Keratinocyte (primary cell): ENCODE data around the gene CDC40. TPM values are rescaled to one million over a fixed set of nuclear protein-coding genes. Genes with fewer than 3 reads are reported as not detected.

Experiments
- DNase-seq: peaks from one replicate; pipeline ENCODE4 v3.0.0-alpha.2; 2011; ENCODE audit warnings: low read depth, missing footprints, low spot score
- FAIRE-seq: peaks from 2 replicates; lab custom pipeline; 2011; peaks lifted over from hg19 to GRCh38; lab: Jason Lieb, UNC
- H2AFZ ChIP-seq: 2 replicates; pipeline ENCODE4 v1.6.0; 2012; ENCODE audit warnings: low read length, control low read depth, inconsistent platforms; ENCODE audit not compliant: control insufficient read depth
- H3K27ac ChIP-seq: 2 replicates; pipeline ENCODE4 v1.5.1; 2011; ENCODE audit warnings: low read length; ENCODE audit not compliant: control insufficient read depth, insufficient read depth
- H3K27me3 ChIP-seq: 3 replicates; pipeline ENCODE4 v1.6.0; 2011; ENCODE audit warnings: low read length; ENCODE audit not compliant: control insufficient read depth, insufficient read depth; ENCODE audit errors: extremely low read depth
- H3K36me3 ChIP-seq, 2 experiments: 2 replicates in 1 of 2; 3 replicates in 1 of 2; pipeline ENCODE4 v1.5.1; 2011; ENCODE audit warnings: low read length in 2 of 2, mild to moderate bottlenecking in 1 of 2; ENCODE audit not compliant: control insufficient read depth in 2 of 2, insufficient read depth in 2 of 2; ENCODE audit errors: extremely low read depth in 1 of 2
- H3K4me1 ChIP-seq: 3 replicates; pipeline ENCODE4 v1.5.1; 2011; ENCODE audit warnings: low read length; ENCODE audit not compliant: control insufficient read depth, insufficient read depth; ENCODE audit errors: extremely low read depth
- H3K4me2 ChIP-seq: 3 replicates; pipeline ENCODE4 v1.6.0; 2011; ENCODE audit warnings: low read depth, low read length; ENCODE audit not compliant: control insufficient read depth, insufficient read depth; ENCODE audit errors: extremely low read depth
- H3K4me3 ChIP-seq, 3 experiments: fragments of 200-600 bp in 1 of 3; sonication (generic) in 1 of 3; 2 replicates in 2 of 3; 3 replicates in 1 of 3; pipeline ENCODE4 v1.5.1; 2011 to 2016; ENCODE audit warnings: low read length in 3 of 3, mild to moderate bottlenecking in 3 of 3, control low read depth in 2 of 3, inconsistent platforms in 1 of 3, low read depth in 1 of 3, mixed read lengths in 1 of 3, mixed run types in 1 of 3, moderate library complexity in 1 of 3; ENCODE audit not compliant: control insufficient read depth in 2 of 3, insufficient read depth in 2 of 3; ENCODE audit errors: extremely low read depth in 1 of 3
- H3K79me2 ChIP-seq: 2 replicates; pipeline ENCODE4 v1.6.0; 2012; ENCODE audit warnings: low read length; ENCODE audit not compliant: control insufficient read depth, insufficient read depth
- H3K9ac ChIP-seq: 3 replicates; pipeline ENCODE4 v1.6.0; 2011; ENCODE audit warnings: low read length; ENCODE audit not compliant: control insufficient read depth, insufficient read depth; ENCODE audit errors: extremely low read depth
- H3K9me1 ChIP-seq: 3 replicates; pipeline ENCODE4 v1.6.0; 2011; ENCODE audit warnings: low read length; ENCODE audit not compliant: control insufficient read depth, insufficient read depth; ENCODE audit errors: extremely low read depth
- H3K9me3 ChIP-seq: 2 replicates; pipeline ENCODE4 v1.5.1; 2012; ENCODE audit warnings: low read depth, low read length; ENCODE audit not compliant: control insufficient read depth
- H4K20me1 ChIP-seq: 3 replicates; pipeline ENCODE4 v1.6.0; 2011; ENCODE audit warnings: low read length; ENCODE audit not compliant: control insufficient read depth, insufficient read depth; ENCODE audit errors: extremely low read depth
- EZH2 ChIP-seq: IDR thresholded peaks from one replicate; pipeline ENCODE4 v1.6.1; 2012; ENCODE audit warnings: inconsistent platforms, mild to moderate bottlenecking, low read length, moderate library complexity
- dilution Hi-C: fragments of 300-500 bp; cut with MboI; formaldehyde crosslinking; loops from one replicate; pipeline ENCODE4 v1.7.0; 2020; ENCODE audit warnings: low sequenced_read_pairs; ENCODE audit not compliant: extremely low pct_ligation_motif_present
- polyA plus RNA-seq, 5 experiments: library from polyadenylated mRNA; depleted of rRNA in 3 of 5; stranded (reverse) in 3 of 5; stranded (forward) in 1 of 5; unstranded in 1 of 5; fragments of >200 nt; gene quantifications; 1 replicate in 1 of 5; 2 replicates in 3 of 5; 3 replicates in 1 of 5; pipeline versions ENCODE4 v1.2.1 to v1.2.3, GENCODE V29; 2011 to 2012; ENCODE audit warnings: missing spikeins in 2 of 5, low read depth in 1 of 5, low replicate concordance in 1 of 5
- TF ChIP-seq, protein P1 (sequence below), 3 experiments: IDR thresholded peaks in 1 of 3; conservative IDR thresholded peaks in 1 of 3; optimal IDR thresholded peaks in 1 of 3; 2 replicates in 2 of 3; 3 replicates in 1 of 3; pipeline versions ENCODE3 to v1.5.1; 2011; ENCODE audit warnings: low read length in 3 of 3, mild to moderate bottlenecking in 3 of 3, moderate library complexity in 2 of 3, control low read depth in 1 of 3, inconsistent platforms in 1 of 3; ENCODE audit not compliant: insufficient read depth in 2 of 3; ENCODE audit errors: extremely low read depth in 1 of 3

The CDC40 gene
- polyA plus RNA-seq, 1 donor (not counting 4 experiments of a cell fraction or from before 2014, with no cell fraction given) = 15.8 TPM

DNA sequence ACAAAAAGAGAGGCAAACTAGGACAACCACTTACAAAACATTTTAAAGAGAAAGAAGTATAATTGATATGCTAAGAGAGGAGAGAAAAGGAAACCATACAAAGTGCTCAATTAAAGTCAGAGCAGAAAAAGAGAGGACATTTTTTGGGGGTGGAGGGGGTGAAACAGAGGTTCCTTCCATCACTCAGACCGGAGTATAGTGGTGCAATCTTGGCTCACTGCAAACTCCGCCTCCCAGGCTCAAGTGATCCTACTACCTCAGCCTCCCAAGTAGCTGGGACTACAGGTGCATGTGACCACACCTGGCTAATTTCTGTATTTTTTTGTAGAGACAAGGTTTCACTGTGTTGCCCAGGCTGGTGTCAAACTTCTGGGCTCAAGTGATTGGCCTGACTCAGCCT is 10.1 kb upstream of the CDC40 start:
- H3K79me2 ChIP-seq = peaks cover 83% of the 10 kb centered on the region
- H3K36me3 ChIP-seq = no peaks in the 10 kb centered on the region
- H3K4me3 ChIP-seq = no peak overlapping the region
- FAIRE-seq (no peak), DNase-seq (no peak)
- H2AFZ ChIP-seq = no peak overlapping the region
- H3K27me3 ChIP-seq = no peaks in the 10 kb centered on the region
- dilution Hi-C loops = no loop called here
- no peaks in the 10 kb centered on the region for H3K9me1 ChIP-seq
- no peak overlapping the region for H3K27ac ChIP-seq
- H3K4me2 ChIP-seq = no peak overlapping the region
- TF ChIP-seq EZH2 = no peak
- TF ChIP-seq, protein P1, sequence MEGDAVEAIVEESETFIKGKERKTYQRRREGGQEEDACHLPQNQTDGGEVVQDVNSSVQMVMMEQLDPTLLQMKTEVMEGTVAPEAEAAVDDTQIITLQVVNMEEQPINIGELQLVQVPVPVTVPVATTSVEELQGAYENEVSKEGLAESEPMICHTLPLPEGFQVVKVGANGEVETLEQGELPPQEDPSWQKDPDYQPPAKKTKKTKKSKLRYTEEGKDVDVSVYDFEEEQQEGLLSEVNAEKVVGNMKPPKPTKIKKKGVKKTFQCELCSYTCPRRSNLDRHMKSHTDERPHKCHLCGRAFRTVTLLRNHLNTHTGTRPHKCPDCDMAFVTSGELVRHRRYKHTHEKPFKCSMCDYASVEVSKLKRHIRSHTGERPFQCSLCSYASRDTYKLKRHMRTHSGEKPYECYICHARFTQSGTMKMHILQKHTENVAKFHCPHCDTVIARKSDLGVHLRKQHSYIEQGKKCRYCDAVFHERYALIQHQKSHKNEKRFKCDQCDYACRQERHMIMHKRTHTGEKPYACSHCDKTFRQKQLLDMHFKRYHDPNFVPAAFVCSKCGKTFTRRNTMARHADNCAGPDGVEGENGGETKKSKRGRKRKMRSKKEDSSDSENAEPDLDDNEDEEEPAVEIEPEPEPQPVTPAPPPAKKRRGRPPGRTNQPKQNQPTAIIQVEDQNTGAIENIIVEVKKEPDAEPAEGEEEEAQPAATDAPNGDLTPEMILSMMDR (optimal IDR thresholded peaks at IDR 0.05 in 1 of 3, IDR thresholded peaks at IDR 0.05 in 1 of 3, conservative IDR thresholded peaks at IDR 0.05 in 1 of 3; ENCODE audit: extremely low read depth in 1 of 3, insufficient read depth in 2 of 3, low read length in 3 of 3) = no peak
- H3K4me1 ChIP-seq = no peaks in the 10 kb centered on the region
- no peak overlapping the region for H3K9ac ChIP-seq
- H4K20me1 ChIP-seq = peaks cover 11% of the 10 kb centered on the region
- no peaks in the 10 kb centered on the region for H3K9me3 ChIP-seq

DNA sequence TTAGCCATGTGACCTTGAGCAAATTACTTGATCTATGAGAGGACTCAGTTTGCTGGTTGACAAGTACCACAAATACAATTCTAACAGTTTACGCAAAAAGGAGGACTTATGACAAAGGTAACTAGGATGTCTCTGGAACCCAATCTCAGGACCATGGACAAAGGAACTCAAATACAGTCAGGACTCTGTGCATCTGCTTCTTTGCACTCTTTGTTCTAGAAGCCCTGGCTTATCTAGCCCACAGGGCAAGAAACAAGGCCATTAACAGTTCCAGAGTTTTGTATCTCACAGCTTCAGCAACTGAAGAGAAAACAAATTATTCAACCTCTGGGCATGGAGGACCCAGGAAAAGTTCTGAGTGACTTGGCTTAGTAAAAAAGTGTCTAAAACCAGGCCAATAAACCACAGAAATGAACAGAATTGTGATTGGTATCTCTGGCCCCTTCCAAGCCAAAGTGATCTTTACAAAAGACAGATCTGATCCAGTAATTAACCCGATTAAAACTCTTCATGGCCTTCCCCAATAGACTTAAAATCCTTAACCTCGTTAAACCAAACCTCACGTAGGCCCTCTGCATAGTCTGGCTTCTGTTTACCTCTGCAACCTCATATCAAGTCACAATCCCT is 6.6 kb upstream of the CDC40 start:
- Histone ChIP-seq H3K27me3 (no peaks in the 10 kb centered on the region), H3K79me2 (peaks cover 86% of the 10 kb centered on the region), H2AFZ (no peak overlapping the region), H3K4me2 (no peak overlapping the region), H3K27ac (no peak overlapping the region), H3K9ac (no peak overlapping the region), H3K36me3 (no peaks in the 10 kb centered on the region), H3K9me3 (no peaks in the 10 kb centered on the region), H3K4me1 (peaks cover 8% of the 10 kb centered on the region), H3K9me1 (no peaks in the 10 kb centered on the region), H4K20me1 (peaks cover 7% of the 10 kb centered on the region), H3K4me3 (no peak overlapping the region)
- TF ChIP-seq EZH2 = no peak
- TF ChIP-seq, protein P1 (optimal IDR thresholded peaks at IDR 0.05 in 1 of 3, IDR thresholded peaks at IDR 0.05 in 1 of 3, conservative IDR thresholded peaks at IDR 0.05 in 1 of 3; ENCODE audit: extremely low read depth in 1 of 3, insufficient read depth in 2 of 3, low read length in 3 of 3) = no peak
- FAIRE-seq (no peak), DNase-seq (no peak)
- dilution Hi-C loops = no loop called here
